Effector memory CD4-positive, alpha-beta T cell (primary cell): Measurements from ENCODE around the gene ZNF804A.

Experiments used
- DNase-seq, 3 donors: peaks; one replicate each; pipeline ENCODE4 v3.0.0-alpha.2; 2020
- H3K27ac ChIP-seq: 2 replicates; pipeline ENCODE4 v1.7.0; 2013; ENCODE audit warnings: mild to moderate bottlenecking, low read length, moderate library complexity; ENCODE audit not compliant: insufficient read depth, poor library complexity, severe bottlenecking
- H3K27me3 ChIP-seq: replicated peaks from 2 replicates; pipeline ENCODE4 v1.7.0; 2013; ENCODE audit warnings: mild to moderate bottlenecking, low read length; ENCODE audit not compliant: insufficient read depth, control insufficient read depth, poor library complexity, severe bottlenecking
- H3K36me3 ChIP-seq: 2 replicates; pipeline ENCODE4 v1.7.0; 2013; ENCODE audit warnings: mild to moderate bottlenecking, low read length, moderate library complexity; ENCODE audit not compliant: control insufficient read depth, insufficient read depth
- H3K4me1 ChIP-seq: 2 replicates; pipeline ENCODE4 v1.7.0; 2013; ENCODE audit warnings: low read length, mild to moderate bottlenecking; ENCODE audit not compliant: control insufficient read depth, insufficient read depth, poor library complexity, severe bottlenecking
- H3K4me3 ChIP-seq: 2 replicates; pipeline ENCODE4 v1.7.0; 2013; ENCODE audit warnings: low read length, low read depth, mild to moderate bottlenecking; ENCODE audit not compliant: insufficient read depth, poor library complexity, severe bottlenecking
- H3K9me3 ChIP-seq: 2 replicates; pipeline ENCODE4 v1.7.0; 2013; ENCODE audit warnings: mild to moderate bottlenecking, low read length, moderate library complexity; ENCODE audit not compliant: control insufficient read depth

ZNF804A gene

DNA sequence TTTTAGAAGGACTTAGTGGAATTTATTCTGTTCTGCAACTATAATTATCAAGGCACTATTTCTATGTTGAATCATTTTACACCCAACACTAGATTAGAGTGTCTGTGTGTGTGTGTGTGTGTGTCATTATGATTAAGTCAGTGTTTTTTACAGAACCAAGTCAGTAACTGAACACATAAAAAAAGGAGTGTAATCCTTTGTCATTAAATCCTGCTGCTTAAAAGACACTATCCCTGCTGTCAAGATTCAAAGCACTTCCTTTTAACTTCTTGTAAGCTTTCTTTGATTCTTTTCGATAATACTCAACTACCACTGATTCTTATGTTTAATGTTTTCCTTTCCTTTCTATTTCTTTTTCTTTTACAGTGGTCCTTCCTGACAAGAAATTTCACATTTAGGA is 306.7 kb downstream of the ZNF804A start:
- DNase-seq: no peak
- Histone ChIP-seq H3K27me3 (no peaks in the 10 kb centered on the region), H3K36me3 (no peaks in the 10 kb centered on the region), H3K4me1 (no peaks in the 10 kb centered on the region), H3K4me3 (no peak overlapping the region), H3K9me3 (no peaks in the 10 kb centered on the region), H3K27ac (no peak overlapping the region)

DNA sequence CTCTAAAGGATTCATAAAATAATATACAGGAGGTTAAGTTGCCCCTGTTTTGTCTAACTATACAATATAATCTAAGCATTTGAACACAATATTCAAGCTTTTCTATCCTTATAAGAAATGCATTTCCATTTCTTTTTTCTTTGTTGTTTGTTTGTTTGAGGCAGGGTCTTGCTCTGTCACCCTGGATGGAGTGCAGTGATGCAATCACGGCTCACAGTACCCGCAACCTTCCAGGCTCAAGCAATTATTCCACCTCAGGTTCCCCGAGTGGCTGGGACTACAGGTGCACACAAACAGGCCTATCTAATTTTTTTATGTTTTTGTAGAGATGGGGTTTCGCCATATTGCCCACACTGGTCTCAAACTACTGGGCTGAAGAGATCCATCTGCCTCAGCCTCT is 307.8 kb downstream of the ZNF804A start:
- Histone ChIP-seq H3K4me3 (no peak overlapping the region), H3K9me3 (no peaks in the 10 kb centered on the region), H3K27ac (no peak overlapping the region), H3K36me3 (no peaks in the 10 kb centered on the region), H3K27me3 (no peaks in the 10 kb centered on the region), H3K4me1 (no peaks in the 10 kb centered on the region)
- DNase-seq: no peak

DNA sequence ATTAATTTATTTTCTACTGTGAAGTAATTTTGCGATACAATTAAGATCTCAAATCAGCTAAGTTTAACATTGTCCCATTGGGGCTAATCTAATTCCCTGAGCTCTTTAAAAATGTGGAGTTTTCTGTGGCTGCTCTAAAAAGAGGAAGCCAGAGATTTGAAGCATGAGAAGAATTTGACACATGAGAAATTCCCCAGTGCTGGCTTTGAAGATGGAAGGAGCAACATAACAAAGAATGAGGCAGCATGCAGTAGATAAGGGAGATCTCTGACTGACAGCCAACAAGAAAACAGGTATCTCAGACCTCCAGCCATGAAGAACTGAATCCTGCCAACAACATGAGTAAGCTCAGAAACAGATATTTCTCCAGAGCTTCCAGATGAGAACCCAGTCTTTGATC is 308.4 kb downstream of the ZNF804A start:
- H3K4me1 ChIP-seq: no peaks in the 10 kb centered on the region
- no peak overlapping the region for H3K4me3 ChIP-seq
- no peak for DNase-seq
- no peaks in the 10 kb centered on the region for H3K27me3 ChIP-seq
- H3K36me3 ChIP-seq: no peaks in the 10 kb centered on the region
- H3K9me3 ChIP-seq: no peaks in the 10 kb centered on the region
- H3K27ac ChIP-seq: no peak overlapping the region

DNA sequence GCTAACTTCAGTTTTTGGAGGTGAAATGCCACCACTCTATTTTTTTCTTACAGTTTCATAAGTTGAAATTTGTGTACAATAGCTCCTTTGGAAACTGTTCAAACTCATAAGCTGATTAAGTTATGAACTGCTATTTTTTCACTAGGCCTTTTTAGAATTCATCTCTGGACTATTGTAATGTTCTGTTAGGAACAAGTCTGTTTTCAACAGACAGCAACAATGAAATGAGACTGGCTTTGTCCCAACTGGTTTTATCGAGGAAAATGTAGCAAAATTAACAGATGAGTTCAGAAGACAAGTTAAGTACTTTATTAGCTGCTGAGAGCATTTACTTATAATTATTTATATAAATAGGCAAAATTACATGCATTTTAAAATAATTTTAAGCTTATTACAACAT is 310.6 kb downstream of the ZNF804A start:
- Histone ChIP-seq H3K4me1 (no peaks in the 10 kb centered on the region), H3K27ac (no peak overlapping the region), H3K36me3 (no peaks in the 10 kb centered on the region), H3K27me3 (no peaks in the 10 kb centered on the region), H3K4me3 (no peak overlapping the region), H3K9me3 (no peaks in the 10 kb centered on the region)
- DNase-seq: no peak

DNA sequence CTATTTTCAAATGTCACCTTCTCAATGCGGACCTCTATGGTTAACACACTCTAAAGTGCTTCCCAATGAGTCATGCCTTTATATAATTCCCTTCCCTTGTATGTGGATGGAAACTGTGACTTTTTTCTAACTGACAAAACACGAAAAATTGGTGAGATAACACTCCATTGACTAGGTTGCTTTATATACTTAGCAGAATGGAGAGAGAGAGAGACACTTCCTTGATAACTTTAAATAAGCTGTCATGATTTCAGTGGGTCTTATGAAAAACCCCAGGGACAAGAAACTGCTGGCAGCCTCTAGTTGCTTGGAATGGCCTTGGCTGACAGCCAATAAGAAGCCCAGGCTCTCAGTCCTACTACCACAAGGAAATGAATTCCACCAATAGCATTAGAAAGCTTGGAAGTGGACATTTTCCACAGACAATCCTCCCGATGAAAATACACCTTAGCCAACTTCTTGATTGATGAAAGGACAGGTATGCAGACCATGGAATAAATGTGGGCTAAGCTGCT is 322.2 kb downstream of the ZNF804A start:
- Histone ChIP-seq H3K4me3 (no peak overlapping the region), H3K36me3 (no peaks in the 10 kb centered on the region)
- DNase-seq: no peak

DNA sequence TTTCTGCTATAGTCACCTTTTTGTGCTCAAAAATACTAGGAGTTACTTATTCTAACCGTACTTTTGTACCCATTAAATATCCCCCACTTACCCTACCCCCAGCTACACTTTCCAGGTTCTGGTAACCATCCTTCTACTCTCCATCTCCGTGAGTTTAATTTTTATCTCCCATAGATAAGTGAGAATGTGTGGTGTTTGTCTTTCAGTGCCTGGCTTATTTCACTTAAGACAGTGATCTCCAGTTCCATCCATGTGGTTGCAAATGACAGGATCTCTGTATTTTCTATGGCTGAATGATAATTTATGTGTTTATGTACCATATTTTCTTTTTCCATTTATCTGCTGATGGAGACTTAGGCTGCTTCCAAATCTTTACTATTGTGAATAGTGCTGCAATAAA is 323.3 kb downstream of the ZNF804A start:
- Histone ChIP-seq H3K36me3 (no peaks in the 10 kb centered on the region), H3K9me3 (no peaks in the 10 kb centered on the region), H3K27ac (no peak overlapping the region), H3K27me3 (no peaks in the 10 kb centered on the region), H3K4me1 (no peaks in the 10 kb centered on the region), H3K4me3 (no peak overlapping the region)
- no peak for DNase-seq

More for the DNA sequence above, 322.2 kb downstream of the ZNF804A start:
- H3K27ac ChIP-seq: no peak overlapping the region
- H3K27me3 ChIP-seq: no peaks in the 10 kb centered on the region
- H3K9me3 ChIP-seq: no peaks in the 10 kb centered on the region
- no peaks in the 10 kb centered on the region for H3K4me1 ChIP-seq

DNA sequence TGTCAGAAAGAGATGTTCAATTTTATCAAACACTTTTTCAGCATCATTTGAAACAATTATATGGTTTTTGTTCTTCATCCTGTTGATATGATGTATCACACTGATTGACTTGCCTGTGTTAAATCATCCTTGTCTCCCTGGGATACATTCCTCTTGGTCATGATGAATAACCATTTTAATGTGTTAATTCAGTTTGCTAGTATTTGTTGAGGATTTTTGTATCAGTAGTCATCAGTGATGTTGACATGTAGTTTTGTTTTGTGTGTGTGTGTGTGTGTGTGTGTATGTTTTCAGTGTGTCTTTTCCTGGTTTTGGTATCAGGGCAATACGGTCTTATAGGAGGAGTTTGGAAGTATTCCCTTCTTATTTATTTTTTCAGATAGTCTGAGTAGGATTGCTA is 325.4 kb downstream of the ZNF804A start:
- H3K4me1 ChIP-seq: no peaks in the 10 kb centered on the region
- no peak overlapping the region for H3K4me3 ChIP-seq
- H3K27me3 ChIP-seq: no peaks in the 10 kb centered on the region
- H3K9me3 ChIP-seq: no peaks in the 10 kb centered on the region
- no peaks in the 10 kb centered on the region for H3K36me3 ChIP-seq
- H3K27ac ChIP-seq: no peak overlapping the region
- no peak for DNase-seq

DNA sequence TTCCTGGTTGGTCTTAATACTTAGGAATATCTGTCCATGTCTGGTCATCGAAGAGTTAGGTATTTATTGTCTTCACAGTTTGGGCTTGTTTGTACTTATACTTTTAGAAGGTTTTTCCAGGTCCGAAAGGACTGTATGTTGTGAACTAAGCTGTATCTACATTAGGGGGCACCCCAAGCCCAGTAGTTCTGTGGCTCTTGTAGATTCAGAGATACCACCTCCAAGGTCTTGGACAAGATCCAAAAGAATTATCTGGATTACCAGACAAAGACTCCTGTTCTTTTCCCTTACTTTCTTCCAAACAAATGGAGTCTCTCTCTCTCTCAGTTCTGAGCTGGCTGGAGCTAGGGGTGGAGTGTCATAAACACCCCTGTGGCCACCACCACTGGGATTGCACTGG is 328.7 kb downstream of the ZNF804A start:
- Histone ChIP-seq H3K27ac (no peak overlapping the region), H3K4me3 (no peak overlapping the region), H3K36me3 (no peaks in the 10 kb centered on the region), H3K9me3 (no peaks in the 10 kb centered on the region), H3K27me3 (no peaks in the 10 kb centered on the region), H3K4me1 (no peaks in the 10 kb centered on the region)
- no peak for DNase-seq

DNA sequence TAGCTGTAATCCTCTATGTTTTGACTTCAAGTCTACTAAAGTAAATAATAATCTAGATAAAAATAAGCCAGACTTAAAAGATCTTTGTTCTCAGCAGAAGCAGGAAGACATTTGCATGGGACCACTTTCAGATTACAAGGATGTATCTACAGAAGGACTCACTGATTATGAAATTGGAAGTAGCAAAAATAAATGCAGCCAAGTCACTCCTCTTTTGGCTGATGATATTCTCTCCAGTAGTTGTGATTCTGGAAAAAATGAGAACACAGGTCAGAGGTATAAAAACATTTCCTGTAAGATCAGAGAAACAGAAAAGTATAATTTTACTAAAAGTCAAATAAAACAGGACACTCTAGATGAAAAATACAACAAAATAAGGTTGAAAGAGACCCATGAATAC is 338.4 kb downstream of the ZNF804A start:
- Histone ChIP-seq H3K4me1 (no peaks in the 10 kb centered on the region), H3K4me3 (no peak overlapping the region), H3K9me3 (no peaks in the 10 kb centered on the region), H3K36me3 (no peaks in the 10 kb centered on the region), H3K27me3 (no peaks in the 10 kb centered on the region), H3K27ac (no peak overlapping the region)
- no peak for DNase-seq

DNA sequence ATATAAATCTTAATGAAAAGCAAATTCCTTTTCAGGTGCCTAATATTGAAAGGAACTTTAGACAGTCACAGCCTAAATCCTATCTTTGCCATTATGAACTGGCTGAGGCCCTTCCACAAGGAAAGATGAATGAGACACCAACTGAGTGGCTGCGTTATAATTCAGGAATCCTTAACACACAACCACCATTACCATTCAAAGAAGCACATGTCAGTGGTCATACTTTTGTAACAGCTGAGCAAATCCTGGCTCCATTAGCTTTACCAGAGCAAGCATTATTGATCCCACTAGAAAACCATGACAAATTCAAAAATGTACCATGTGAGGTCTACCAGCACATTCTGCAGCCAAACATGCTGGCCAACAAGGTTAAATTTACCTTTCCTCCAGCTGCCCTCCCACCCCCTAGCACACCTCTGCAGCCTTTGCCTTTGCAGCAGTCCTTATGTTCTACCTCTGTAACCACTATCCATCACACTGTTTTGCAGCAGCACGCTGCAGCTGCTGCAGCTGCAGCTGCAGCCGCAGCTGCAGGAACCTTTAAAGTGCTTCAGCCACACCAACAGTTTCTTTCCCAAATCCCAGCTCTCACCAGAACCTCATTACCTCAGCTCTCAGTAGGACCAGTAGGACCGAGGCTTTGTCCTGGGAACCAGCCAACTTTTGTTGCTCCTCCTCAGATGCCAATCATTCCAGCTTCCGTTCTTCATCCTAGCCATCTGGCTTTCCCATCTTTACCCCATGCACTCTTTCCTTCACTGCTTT is 340.1 kb downstream of the ZNF804A start:
- Histone ChIP-seq H3K27ac (no peak overlapping the region), H3K36me3 (no peaks in the 10 kb centered on the region), H3K27me3 (no peaks in the 10 kb centered on the region), H3K9me3 (no peaks in the 10 kb centered on the region), H3K4me3 (no peak overlapping the region), H3K4me1 (no peaks in the 10 kb centered on the region)
- no peak for DNase-seq
